Memory B cell (primary cell): ENCODE results near the gene TRIM26.
"Not testable (repeated sequence)": the region's sequence is repeated elsewhere in the genome, so short reads cannot be mapped to it uniquely, and the experiment has no call there.

Source experiments
- ATAC-seq: fragments of 150-1000 bp; cut with Tn5 transposase; 2 replicates; pipeline ENCODE4 v1.10.0; 2021; ENCODE audit warnings: low read depth, mild to moderate bottlenecking, moderate library complexity
- DNase-seq, 2 donors: peaks; one replicate each; pipeline ENCODE4 v3.0.0; 2022; ENCODE audit warnings: low spot score in 2 of 2
- H3K27ac Mint-ChIP-seq: one replicate; pipeline ENCODE4 v1.8.0; 2022; ENCODE audit warnings: mild to moderate bottlenecking, moderate library complexity, mixed read lengths
- H3K27me3 Mint-ChIP-seq: one replicate; pipeline ENCODE4 v1.8.0; 2022; ENCODE audit warnings: mixed read lengths
- H3K36me3 Mint-ChIP-seq: one replicate; pipeline ENCODE4 v1.8.0; 2022; ENCODE audit warnings: mild to moderate bottlenecking, mixed read lengths
- H3K4me1 Mint-ChIP-seq: one replicate; pipeline ENCODE4 v1.8.0; 2022; ENCODE audit warnings: mixed read lengths
- H3K4me3 Mint-ChIP-seq: one replicate; pipeline ENCODE4 v1.8.0; 2022; ENCODE audit warnings: mild to moderate bottlenecking, moderate library complexity, mixed read lengths
- H3K9me3 Mint-ChIP-seq: one replicate; pipeline ENCODE4 v1.8.0; 2022; ENCODE audit warnings: mixed read lengths

Gene TRIM26

DNA sequence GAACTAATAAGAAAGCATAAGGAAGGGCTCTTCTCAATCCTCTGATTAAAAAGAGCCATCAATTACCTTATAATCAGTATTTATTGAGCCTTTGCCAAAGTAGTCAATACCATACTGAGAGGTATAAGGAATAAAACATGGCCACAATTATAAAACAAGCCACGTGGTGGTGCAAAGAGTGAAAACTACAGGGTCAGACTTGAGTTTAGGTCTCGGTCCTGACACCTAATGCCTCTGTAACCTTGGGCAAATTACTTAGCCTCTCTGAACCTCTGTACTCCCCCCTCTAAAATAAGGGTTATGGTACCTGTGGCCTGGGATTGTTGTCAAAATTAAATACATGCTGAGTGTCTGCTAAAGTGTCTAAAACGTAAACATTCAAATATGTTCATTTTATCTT, 64.0 kb downstream of the TRIM26 start:
- ATAC-seq (no peak), DNase-seq (no peak)
- no peaks in the 10 kb centered on the region for H3K4me1 Mint-ChIP-seq
- H3K36me3 Mint-ChIP-seq: no peaks in the 10 kb centered on the region
- H3K27me3 Mint-ChIP-seq: peaks cover 29% of the 10 kb centered on the region
- H3K9me3 Mint-ChIP-seq: no peaks in the 10 kb centered on the region
- no peak overlapping the region for H3K4me3 Mint-ChIP-seq
- H3K27ac Mint-ChIP-seq: no peak overlapping the region

DNA sequence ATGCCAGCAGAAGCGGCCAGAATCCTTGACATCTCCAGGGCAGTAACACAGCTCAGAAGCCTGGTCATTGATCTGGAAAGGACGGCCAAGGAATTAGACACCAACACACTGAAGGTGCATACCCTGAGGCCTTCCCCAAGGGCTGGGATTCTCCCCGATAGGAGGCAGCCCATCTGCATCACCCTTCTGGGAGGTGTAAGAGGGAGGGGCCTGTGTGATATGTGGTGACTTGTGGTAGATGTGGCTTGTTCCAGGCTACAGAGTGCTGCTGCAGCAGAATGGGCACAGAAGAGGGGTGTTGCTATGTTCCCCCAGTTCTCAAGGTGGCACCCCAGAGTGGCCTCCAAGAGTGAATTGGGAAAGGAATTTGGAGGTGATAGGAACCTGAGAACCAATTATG, 66.1 kb downstream of the TRIM26 start:
- peaks cover 27% of the 10 kb centered on the region for H3K27me3 Mint-ChIP-seq
- H3K4me1 Mint-ChIP-seq: no peaks in the 10 kb centered on the region
- no peak overlapping the region for H3K4me3 Mint-ChIP-seq
- ATAC-seq (no peak), DNase-seq (no peak)
- no peak overlapping the region for H3K27ac Mint-ChIP-seq
- H3K9me3 Mint-ChIP-seq: no peaks in the 10 kb centered on the region
- H3K36me3 Mint-ChIP-seq: no peaks in the 10 kb centered on the region

DNA sequence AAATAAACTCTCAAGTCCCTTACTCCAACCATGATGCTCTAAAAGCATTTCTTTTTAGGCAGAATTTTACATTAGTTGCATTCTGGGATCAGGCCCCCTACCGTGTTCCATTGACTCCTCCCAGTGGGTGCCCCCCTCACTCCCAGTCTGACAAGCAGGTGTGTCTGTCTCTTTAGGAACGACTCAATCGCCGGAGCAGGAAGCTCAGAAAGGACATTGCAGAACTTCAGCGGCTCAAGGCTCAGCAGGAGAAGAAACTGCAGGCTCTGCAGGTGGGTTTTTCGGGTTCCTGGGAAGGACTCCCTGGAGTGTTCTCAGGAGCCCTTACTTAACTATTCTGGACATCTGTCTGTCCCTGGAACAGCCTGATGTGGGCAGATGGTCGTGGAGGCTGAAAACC, 67.4 kb downstream of the TRIM26 start:
- DNase-seq (no peak), ATAC-seq (no peak)
- Mint-ChIP-seq H3K4me1 (no peaks in the 10 kb centered on the region), H3K9me3 (no peaks in the 10 kb centered on the region), H3K27me3 (peaks cover 36% of the 10 kb centered on the region), H3K4me3 (no peak overlapping the region), H3K27ac (no peak overlapping the region), H3K36me3 (no peaks in the 10 kb centered on the region)

- Mint-ChIP-seq H3K27me3 (peaks cover 35% of the 10 kb centered on the region), H3K9me3 (no peaks in the 10 kb centered on the region), H3K4me1 (no peaks in the 10 kb centered on the region), H3K27ac (no peak overlapping the region), H3K36me3 (no peaks in the 10 kb centered on the region), H3K4me3 (no peak overlapping the region)
- ATAC-seq (no peak), DNase-seq (no peak)
Measured at GRCh38 chr6:30144811-30145210, 68.4 kb downstream of the TRIM26 start.

GRCh38 chr6:30143780-30144179, 69.4 kb downstream of the TRIM26 start:
- DNase-seq: no peak
- Mint-ChIP-seq H3K9me3 (no peaks in the 10 kb centered on the region), H3K27me3 (peaks cover 35% of the 10 kb centered on the region), H3K36me3 (no peaks in the 10 kb centered on the region), H3K4me3 (no peak overlapping the region), H3K27ac (no peak overlapping the region), H3K4me1 (no peaks in the 10 kb centered on the region)
- no peak for ATAC-seq

DNA sequence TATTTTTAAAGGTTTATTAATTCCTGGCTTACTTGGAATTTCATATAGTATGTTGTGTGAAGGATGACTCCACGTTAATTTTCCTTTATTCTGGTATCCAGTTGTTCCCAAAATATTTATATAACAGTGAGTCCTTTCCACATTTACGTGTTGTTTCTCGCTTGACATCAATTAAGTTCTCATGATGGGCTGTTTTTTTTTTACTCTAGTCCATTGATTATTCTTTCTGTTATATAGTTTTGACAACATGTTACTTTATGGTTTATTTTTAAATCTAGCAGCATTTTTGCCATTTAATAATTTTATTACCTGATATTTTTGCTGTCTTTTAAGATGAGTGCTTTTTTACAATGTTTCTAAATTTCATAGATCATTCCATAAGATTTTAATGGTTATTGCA, 70.5 kb downstream of the TRIM26 start:
- DNase-seq (no peak), ATAC-seq (no peak)
- Mint-ChIP-seq H3K4me1 (no peaks in the 10 kb centered on the region), H3K27me3 (peaks cover 30% of the 10 kb centered on the region), H3K4me3 (no peak overlapping the region), H3K9me3 (no peaks in the 10 kb centered on the region), H3K36me3 (no peaks in the 10 kb centered on the region), H3K27ac (no peak overlapping the region)

GRCh38 chr6:30140240-30140639, 73.0 kb downstream of the TRIM26 start:
- H3K4me1 Mint-ChIP-seq, DNase-seq, ATAC-seq, H3K4me3 Mint-ChIP-seq, H3K27ac Mint-ChIP-seq, H3K36me3 Mint-ChIP-seq, H3K9me3 Mint-ChIP-seq: not testable (repeated sequence)
- H3K27me3 Mint-ChIP-seq: peaks cover 27% of the 10 kb centered on the region

- H3K27ac Mint-ChIP-seq: no peak overlapping the region
- no peaks in the 10 kb centered on the region for H3K9me3 Mint-ChIP-seq
- no peak overlapping the region for H3K4me3 Mint-ChIP-seq
- no peak for ATAC-seq
- no peaks in the 10 kb centered on the region for H3K4me1 Mint-ChIP-seq
- DNase-seq: no peak
- no peaks in the 10 kb centered on the region for H3K36me3 Mint-ChIP-seq
- H3K27me3 Mint-ChIP-seq: peaks cover 23% of the 10 kb centered on the region
Measured at GRCh38 chr6:30136570-30137286, 76.5 kb downstream of the TRIM26 start.

- Mint-ChIP-seq H3K27me3 (peaks cover 22% of the 10 kb centered on the region), H3K27ac (no peak within 1 kb of the TSS), H3K4me3 (no peak within 1 kb of the TSS), H3K4me1 (peaks cover 4% of the 10 kb centered on the region), H3K9me3 (no peaks in the 10 kb centered on the region), H3K36me3 (no peaks in the 10 kb centered on the region)
- ATAC-seq (no peak), DNase-seq (no peak)
Measured at GRCh38 chr6:30135757-30136156, 77.4 kb downstream of the TRIM26 start, which contains the start of gene TRIM40. TRIM40 (plus strand) TSS chr6:30136140; CDS start chr6:30137037, 897 bp downstream.

DNA sequence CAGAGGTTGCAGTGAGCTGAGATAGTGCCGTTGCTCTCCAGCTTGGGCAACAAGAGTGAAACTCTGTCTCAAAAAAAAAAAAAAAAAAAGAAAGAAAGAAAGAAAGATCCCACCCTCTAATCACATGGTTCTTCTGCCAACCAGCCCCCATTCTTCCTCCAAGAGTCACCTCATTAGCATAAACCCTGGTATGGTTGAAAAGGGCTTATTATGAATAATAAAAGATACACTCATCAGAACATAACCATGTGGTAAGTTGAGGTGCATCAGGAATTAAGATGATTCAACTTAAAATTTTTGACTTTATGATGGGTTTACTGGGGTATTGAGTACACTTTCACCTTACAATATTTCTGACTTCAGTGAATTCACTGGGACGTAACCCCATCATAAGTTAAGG, 78.1 kb downstream of the TRIM26 start:
- no peak for ATAC-seq
- H3K27me3 Mint-ChIP-seq: peaks cover 19% of the 10 kb centered on the region
- no peaks in the 10 kb centered on the region for H3K9me3 Mint-ChIP-seq
- H3K27ac Mint-ChIP-seq: no peak overlapping the region
- H3K36me3 Mint-ChIP-seq: no peaks in the 10 kb centered on the region
- H3K4me3 Mint-ChIP-seq: no peak overlapping the region
- H3K4me1 Mint-ChIP-seq: peaks cover 4% of the 10 kb centered on the region
- no peak for DNase-seq
